Right forelimb (tissue), 1 donor: ENCODE results near the gene SCNM1.

Experiments
- DNase-seq: peaks from one replicate; pipeline ENCODE4 v3.0.0-alpha.2; 2018

The SCNM1 gene

GRCh38 chr1:151165738-151166504 lies at the start of gene SCNM1, which contains the start of gene LYSMD1:
SCNM1 (plus strand) TSS chr1:151166144; CDS start chr1:151166153, 9 bp downstream.
LYSMD1 (minus strand) TSS chr1:151165902; CDS start chr1:151165258, 644 bp downstream.
- DNase-seq, result peak; percentile 96

DNA sequence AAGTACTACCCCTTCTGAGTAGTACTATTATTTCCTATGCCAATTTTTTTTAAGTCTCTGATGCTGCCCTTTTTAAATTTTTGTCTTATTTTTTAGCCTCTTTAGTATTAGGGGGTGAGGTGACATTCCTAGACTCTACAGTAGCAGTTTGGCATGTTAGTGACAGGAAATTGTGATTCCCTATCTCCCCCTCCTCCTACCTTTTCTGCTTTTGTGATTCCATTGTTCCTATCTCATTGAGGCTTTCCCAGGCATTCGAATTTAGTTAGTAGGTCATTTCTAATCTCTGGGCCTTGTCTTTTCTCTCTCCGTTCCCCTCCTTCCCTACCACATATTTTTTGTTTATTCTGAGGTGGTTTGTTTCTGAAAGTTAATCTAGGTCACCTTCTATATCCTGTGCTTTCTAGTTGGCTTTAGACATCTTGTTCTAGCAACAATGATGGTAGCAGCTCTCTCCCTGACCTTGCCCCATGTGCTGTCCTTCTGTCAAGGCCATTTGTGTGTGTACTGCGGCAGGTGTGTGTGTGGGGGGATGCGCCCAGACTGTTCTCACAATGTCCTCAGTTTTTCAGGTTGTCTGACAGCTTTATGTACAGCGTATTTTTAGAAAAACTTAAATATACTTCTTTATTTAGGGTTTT lies 41.1 kb upstream of the SCNM1 start:
- no peak for DNase-seq

GRCh38 chr1:151128800-151129199 lies 37.1 kb upstream of the SCNM1 start:
- no peak for DNase-seq

DNA sequence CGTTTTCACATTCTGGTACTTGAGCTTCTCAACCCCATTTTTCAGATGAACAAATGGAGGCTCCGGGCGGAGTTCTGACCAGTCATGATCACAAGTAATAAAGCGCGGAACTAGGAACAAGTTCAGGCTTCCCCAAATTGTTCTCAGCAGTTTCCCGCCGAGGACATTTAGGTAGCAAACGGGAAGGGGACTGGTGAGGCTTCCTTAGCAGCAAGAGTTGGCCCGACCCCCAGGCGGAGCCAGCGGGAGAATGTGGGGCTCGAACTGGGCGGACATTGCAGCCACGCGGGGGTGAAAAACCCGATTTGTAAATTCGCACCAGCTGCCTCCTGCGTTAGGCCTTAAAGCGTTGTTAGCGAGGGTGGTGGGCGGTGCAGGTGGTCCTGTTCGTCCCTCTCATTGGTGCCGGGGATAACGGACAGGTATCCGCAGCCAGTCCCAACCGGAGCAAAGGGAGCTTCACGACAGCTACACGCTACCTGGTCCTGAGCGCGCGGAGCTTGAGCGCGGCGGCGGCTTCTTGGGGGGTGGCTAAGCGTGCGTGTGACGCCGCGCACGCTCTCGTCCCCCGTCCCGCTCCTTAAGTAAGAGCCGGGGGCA lies 34.9 kb upstream of the SCNM1 start:
- peak; percentile 90 for DNase-seq

DNA sequence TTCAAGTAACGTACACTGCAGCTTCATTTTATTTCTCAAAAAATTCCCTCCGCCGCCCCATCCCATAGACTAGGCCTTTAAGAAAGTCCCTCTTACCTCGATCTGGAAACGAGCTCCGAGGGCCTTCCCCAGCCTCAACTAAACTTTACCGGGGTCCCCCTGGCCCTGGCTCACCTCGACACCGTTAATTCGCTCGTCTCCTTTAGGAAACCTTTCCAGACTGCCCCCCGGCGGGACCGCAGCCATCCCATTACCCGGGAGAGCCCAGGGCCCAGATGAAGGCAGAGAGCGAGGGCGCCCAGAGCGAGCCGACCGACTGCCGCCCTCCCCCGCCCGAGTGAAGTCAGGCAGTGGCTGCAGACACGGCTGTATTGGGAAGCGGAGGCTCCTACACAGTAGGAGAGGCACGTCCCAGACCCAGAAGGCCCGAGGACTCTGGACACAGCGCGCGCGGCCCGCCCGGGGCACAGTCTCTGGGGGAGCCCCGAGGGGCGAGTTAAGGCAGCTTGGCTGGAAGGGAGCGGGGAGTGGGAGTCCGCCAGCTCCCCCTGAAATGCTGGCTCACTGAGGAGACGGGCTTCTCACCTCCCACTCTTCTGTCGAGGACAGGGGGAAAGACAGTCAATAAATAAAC lies 34.1 kb upstream of the SCNM1 start:
- peak; percentile 64 for DNase-seq

GRCh38 chr1:151132335-151133017 lies 33.5 kb upstream of the SCNM1 start:
- DNase-seq, result no peak

- peak; percentile 66 for DNase-seq
Measured at GRCh38 chr1:151133018-151133806, 32.7 kb upstream of the SCNM1 start.

DNA sequence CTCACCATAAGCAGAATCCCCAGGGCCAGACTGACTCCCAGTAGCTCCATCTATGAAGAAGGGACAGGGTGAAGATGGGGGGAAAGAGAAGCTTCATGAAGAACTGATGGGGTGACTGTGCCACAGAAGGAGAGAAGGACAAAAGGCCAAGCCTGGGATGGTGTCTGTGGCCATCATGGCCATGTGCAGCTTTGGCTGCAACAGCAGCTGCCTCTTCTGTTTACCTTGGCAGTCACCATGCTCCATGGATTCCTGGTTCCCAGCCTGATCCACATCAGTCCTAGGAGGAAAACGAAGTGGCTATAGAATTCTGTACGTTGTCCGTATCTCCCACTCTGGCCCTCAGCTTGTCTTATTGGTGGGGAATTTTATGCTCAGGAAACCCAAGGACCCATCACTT lies 31.5 kb upstream of the SCNM1 start:
- no peak for DNase-seq

GRCh38 chr1:151134991-151135390 lies 31.0 kb upstream of the SCNM1 start:
- DNase-seq, result no peak

DNA sequence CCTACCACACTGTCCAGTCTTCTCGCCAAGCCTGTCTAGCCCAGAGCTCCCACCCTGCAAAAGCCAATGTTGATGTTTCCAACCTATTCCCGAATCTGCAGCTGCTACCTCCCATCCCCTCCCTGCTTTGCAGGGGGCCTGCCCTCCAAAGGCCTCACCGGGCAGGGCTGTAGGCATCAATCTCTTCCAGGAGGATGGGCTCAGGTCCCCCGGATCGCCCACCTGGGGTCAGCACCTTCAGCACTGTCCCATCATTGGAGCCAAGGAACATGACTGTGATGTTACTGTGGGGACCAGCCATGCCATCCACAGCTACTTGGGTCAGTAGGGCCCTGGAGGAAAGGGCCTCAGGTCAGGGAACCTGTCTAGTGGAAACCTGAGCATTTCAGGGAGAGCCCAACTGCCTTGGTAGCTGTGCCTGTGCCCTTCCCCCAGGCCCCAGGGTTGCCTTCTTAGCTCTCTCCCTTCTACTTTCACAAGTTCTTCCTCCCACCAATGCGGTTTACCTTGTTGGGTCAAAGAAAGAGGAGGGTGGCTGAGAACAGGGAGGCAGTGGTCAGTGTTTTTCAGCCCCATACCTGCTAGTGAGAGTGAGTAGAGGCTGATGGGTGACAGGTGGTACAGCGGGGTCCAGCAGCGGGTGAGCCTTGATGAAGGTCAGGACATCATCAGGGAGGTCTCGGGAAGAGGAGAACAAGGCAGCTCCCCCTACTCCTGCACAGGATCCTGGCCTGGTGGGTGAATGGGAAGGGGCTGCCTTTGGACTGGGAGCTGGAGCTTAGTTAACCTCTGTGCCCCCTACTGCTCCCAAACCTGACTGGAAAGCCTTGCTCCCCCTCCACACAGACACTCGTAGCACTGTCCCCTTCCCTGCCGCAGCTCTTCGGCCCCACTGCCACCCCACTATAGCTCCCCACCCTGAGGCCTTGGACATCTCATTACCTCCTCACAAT lies 30.2 kb upstream of the SCNM1 start:
- DNase-seq, result no peak

- no peak for DNase-seq
Measured at GRCh38 chr1:151137789-151138188, 28.2 kb upstream of the SCNM1 start.

- no peak for DNase-seq
Measured at GRCh38 chr1:151142411-151143056, 23.4 kb upstream of the SCNM1 start.

DNA sequence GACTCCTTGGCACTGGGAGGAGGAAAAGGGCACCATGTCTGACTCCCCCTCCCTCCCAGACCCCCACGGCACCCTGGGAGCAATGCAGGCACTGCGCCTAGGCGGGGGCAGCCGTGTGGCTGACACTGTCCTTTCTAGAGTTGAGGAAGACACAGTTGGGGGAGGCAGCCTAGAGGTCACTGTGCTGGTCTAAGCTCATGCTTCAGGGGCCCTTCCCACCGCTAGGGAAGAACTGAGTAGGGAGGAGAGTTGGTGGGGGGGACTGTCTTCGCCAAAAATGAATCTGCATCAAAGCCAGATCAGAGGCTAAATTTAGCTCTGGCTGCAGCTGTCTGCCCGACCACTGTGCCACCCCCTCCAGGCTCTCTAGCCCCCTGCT lies 22.9 kb upstream of the SCNM1 start:
- no peak for DNase-seq

DNA sequence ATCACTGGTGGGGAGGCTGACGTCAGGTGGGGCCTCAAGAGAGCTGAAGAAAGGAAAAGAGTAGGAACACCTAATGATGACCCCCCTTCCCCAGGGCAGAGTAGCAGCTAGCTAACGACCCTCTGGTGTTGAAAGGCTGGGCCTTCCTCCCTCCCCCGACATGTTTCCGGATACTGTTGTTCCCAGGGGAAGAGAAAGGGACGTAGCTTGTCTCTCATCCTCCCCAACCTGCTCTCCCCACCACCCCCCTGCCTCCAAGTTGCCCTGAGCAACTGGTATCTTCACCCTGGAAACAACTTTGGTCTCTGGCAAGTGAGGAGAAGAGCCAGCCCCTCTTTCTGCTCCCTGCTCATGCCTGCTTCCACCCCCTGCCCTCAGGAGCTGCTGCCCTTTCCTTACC lies 22.0 kb upstream of the SCNM1 start:
- DNase-seq, result no peak

- DNase-seq, result peak; percentile 74
Measured at GRCh38 chr1:151144474-151145303, 21.3 kb upstream of the SCNM1 start.

DNA sequence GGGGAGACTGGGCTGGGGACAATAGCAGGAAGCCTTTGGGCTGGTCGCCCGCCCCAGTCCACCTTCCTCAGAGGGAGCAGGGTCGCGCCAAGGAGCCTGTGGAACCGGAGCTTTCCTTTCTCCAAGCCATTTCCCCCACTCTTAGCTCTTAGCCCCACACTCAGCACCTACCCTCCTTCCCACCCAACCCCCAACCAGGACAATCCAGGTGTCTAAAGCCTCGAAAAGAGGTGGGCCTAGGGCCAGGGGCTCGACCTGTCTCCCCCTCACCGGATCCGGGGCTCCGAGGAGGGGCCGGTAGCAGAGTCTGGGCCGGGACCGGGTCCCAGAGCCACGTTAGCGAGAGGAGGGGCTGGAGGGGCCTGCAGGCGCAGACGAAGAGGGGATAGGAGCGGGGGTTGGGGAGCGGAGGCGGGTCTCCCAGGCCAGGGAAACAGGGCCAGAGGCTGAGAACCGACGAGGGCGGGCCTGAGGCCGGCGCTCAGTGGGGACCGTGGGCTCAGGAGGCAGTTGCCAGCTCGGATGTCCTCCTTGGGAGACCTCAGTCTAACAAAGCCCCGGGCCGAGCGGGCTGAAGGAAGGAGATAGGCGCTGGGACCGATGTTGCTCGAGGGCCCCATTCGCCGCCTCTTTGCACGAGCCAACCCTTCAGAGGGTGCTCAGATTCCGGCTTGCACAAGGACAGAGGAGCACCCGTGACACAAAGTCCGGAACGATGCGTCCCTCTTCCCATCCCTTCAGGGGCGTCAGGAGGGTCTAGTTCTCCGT lies 20.5 kb upstream of the SCNM1 start:
- DNase-seq, result no peak

- no peak for DNase-seq
Measured at GRCh38 chr1:151146072-151146411, 19.9 kb upstream of the SCNM1 start.

DNA sequence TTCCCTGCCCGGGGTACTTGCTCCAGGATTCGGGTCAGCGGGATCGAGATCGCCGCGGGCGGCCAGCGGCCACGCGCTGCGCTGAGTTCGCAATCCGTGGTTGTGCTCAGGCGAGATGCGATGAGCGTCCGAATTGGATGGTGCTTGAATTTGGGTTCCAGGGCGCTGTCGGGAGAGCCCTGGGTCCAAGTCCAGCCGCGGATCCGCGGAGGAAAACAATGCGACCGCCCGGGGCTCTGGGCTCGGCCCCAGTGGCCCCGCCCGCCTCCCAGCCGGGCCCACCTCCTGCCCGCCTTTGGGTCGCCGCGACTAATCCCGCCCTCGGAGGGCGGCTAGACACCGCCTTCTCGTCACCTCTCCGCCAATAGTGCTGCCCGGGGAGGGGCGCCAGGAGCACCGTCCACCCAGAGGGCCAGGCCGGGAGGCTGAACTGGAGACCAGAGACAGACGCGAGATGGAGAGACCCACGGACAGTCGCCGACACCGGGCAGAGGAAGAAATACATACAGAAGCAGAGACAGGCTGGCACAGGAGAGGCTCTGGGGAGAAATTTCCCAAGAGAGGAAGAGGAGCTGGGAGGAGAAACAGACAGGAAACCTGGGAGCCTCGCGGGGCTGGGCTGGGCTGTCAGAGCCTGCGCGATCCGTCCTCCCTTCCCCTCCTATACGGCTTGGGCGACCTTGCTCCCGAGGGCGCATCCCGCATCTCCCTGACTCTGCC lies 19.4 kb upstream of the SCNM1 start, which contains the start of gene SEMA6C:
TSS of gene SEMA6C (minus strand) at position 220 of the 720 bp plus-strand sequence. CDS start 4,010 bp downstream, outside the sequence.
- peak; percentile 95 for DNase-seq
